ENCODE data around the gene GGTLC2.
A peak's percentile ranks its signal among the peaks of the same experiment; 100 is the strongest.

GGTLC2 gene

DNA sequence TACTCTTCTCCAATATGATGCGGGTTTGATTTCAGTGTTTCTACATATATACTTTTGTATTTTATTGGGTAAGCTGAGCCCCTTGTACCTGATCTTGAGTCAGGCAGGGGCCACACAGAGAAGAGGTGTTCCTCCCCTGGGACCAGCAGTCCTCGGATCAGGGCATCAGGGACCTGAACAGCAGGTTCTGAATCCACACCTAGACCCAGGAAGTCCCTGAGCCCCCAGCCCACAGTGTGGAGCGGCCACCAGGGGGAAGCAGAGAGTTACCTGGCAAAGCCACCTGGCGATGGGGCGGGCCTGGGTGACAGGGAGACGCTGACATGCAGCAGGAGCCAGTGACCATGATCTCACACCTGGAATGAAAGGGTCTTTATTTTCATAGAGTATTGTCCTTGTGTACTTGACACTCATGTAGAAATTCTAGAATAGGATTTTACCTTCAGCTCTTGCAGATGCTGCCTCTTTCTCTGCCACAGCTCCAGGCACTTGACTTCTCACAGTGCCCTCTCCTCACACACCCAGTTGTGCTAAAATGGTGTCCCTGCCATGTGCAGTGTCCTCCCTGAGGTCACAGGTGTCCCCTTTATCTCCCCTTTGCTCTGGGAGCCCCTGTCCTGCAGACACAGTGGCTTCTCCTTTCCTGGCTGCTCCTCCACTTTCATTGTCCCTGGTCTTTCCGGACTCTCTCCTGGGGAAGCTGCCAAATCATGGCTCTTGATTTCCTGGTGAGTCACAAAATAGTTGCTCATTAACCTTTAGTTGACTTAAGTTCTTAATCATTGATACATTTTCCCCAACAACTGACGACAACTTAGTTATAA, 48.5 kb downstream of the GGTLC2 start:
- ATAC-seq (ENCODE audit: insufficient read depth, low read depth) (peak; percentile 74), DNase-seq (peak; percentile 54)
- H3K9ac ChIP-seq (ENCODE audit: low read depth, low read length) = no peak overlapping the region
- H2AFZ ChIP-seq (ENCODE audit: low read depth, low read length) = no peak overlapping the region
- no peak overlapping the region for H3K4me3 ChIP-seq (ENCODE audit: low read depth in 1 of 2, low read length in 2 of 2)
- no peak overlapping the region for H3K27ac ChIP-seq (ENCODE audit: low read length)
- no peak overlapping the region for H3K4me2 ChIP-seq (ENCODE audit: insufficient read depth, low read length)
- H3K27me3 ChIP-seq (ENCODE audit: insufficient read depth, low read length, poor library complexity) = no peaks in the 10 kb centered on the region
- no peaks in the 10 kb centered on the region for H3K4me1 ChIP-seq (ENCODE audit: insufficient read depth, low read length)
- H3K9me3 ChIP-seq (ENCODE audit: insufficient read depth, low read length, severe bottlenecking) = no peaks in the 10 kb centered on the region
- no peaks in the 10 kb centered on the region for H3K79me2 ChIP-seq (ENCODE audit: insufficient read depth, low read length)
- no peak for TF ChIP-seq EZH2 (IDR thresholded peaks at IDR 0.05; ENCODE audit: borderline replicate concordance, low read depth, low read length, severe bottlenecking)
- TF ChIP-seq, protein P1, sequence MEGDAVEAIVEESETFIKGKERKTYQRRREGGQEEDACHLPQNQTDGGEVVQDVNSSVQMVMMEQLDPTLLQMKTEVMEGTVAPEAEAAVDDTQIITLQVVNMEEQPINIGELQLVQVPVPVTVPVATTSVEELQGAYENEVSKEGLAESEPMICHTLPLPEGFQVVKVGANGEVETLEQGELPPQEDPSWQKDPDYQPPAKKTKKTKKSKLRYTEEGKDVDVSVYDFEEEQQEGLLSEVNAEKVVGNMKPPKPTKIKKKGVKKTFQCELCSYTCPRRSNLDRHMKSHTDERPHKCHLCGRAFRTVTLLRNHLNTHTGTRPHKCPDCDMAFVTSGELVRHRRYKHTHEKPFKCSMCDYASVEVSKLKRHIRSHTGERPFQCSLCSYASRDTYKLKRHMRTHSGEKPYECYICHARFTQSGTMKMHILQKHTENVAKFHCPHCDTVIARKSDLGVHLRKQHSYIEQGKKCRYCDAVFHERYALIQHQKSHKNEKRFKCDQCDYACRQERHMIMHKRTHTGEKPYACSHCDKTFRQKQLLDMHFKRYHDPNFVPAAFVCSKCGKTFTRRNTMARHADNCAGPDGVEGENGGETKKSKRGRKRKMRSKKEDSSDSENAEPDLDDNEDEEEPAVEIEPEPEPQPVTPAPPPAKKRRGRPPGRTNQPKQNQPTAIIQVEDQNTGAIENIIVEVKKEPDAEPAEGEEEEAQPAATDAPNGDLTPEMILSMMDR (IDR thresholded peaks at IDR 0.05; ENCODE audit: borderline replicate concordance, extremely low read depth, low read length, poor library complexity, severe bottlenecking) = peak; percentile 73
- no peaks in the 10 kb centered on the region for H4K20me1 ChIP-seq (ENCODE audit: insufficient read depth, low read length)
- no peaks in the 10 kb centered on the region for H3K36me3 ChIP-seq (ENCODE audit: insufficient read depth, low read length)

DNA sequence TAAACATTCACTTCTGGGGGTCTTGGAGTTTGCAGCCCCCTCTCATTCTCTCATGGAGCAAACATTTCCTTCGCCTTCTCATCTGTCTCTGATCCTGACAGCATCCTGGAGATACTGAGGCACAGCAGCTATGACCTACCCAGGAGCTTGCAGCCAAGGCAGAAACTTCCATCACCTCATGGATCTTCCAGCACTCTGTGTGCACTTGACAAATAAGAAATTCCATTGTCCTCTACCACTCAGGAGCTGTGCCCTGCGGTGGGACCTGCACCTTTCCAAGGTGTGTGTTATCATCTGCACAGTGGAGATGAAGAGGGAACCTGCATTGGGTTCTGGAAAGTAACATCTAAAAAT, 49.1 kb downstream of the GGTLC2 start:
- no peaks in the 10 kb centered on the region for H3K27me3 ChIP-seq (ENCODE audit: insufficient read depth, low read length, poor library complexity)
- no peaks in the 10 kb centered on the region for H3K79me2 ChIP-seq (ENCODE audit: insufficient read depth, low read length)
- H3K4me1 ChIP-seq (ENCODE audit: insufficient read depth, low read length) = no peaks in the 10 kb centered on the region
- no peak overlapping the region for H2AFZ ChIP-seq (ENCODE audit: low read depth, low read length)
- H3K9ac ChIP-seq (ENCODE audit: low read depth, low read length) = no peak overlapping the region
- H4K20me1 ChIP-seq (ENCODE audit: insufficient read depth, low read length) = no peaks in the 10 kb centered on the region
- DNase-seq (no peak), ATAC-seq (ENCODE audit: insufficient read depth, low read depth) (no peak)
- TF ChIP-seq, protein P1 (IDR thresholded peaks at IDR 0.05; ENCODE audit: borderline replicate concordance, extremely low read depth, low read length, poor library complexity, severe bottlenecking) = no peak
- no peak for TF ChIP-seq EZH2 (IDR thresholded peaks at IDR 0.05; ENCODE audit: borderline replicate concordance, low read depth, low read length, severe bottlenecking)
- H3K4me2 ChIP-seq (ENCODE audit: insufficient read depth, low read length) = no peak overlapping the region
- no peaks in the 10 kb centered on the region for H3K9me3 ChIP-seq (ENCODE audit: insufficient read depth, low read length, severe bottlenecking)
- H3K27ac ChIP-seq (ENCODE audit: low read length) = no peak overlapping the region
- no peak overlapping the region for H3K4me3 ChIP-seq (ENCODE audit: low read depth in 1 of 2, low read length in 2 of 2)
- H3K36me3 ChIP-seq (ENCODE audit: insufficient read depth, low read length) = no peaks in the 10 kb centered on the region

DNA sequence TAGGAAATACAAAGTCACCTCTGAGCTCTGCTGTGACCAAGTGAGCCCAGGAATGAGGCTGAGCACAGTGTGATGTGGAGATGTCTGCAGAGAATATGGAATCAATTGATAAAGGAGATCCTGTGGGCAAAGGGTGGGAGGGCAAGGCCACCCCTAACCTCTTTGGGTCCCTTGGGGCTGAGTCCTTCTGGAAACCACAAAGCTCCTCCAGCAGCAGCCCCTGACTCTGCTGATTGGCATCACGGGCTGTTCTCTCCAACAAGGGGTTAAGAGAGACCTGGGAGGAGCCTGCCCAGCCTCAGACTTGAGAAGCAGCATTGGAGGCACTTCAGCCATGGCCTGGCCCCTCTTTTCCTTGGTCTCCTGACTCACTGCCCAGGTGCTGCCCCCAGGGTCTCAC, 49.7 kb downstream of the GGTLC2 start:
- H3K4me3 ChIP-seq (ENCODE audit: low read depth in 1 of 2, low read length in 2 of 2) = no peak overlapping the region
- TF ChIP-seq EZH2 (IDR thresholded peaks at IDR 0.05; ENCODE audit: borderline replicate concordance, low read depth, low read length, severe bottlenecking) = no peak
- TF ChIP-seq, protein P1 (IDR thresholded peaks at IDR 0.05; ENCODE audit: borderline replicate concordance, extremely low read depth, low read length, poor library complexity, severe bottlenecking) = no peak
- H3K4me1 ChIP-seq (ENCODE audit: insufficient read depth, low read length) = no peaks in the 10 kb centered on the region
- no peaks in the 10 kb centered on the region for H3K36me3 ChIP-seq (ENCODE audit: insufficient read depth, low read length)
- H4K20me1 ChIP-seq (ENCODE audit: insufficient read depth, low read length) = no peaks in the 10 kb centered on the region
- H3K9ac ChIP-seq (ENCODE audit: low read depth, low read length) = no peak overlapping the region
- H3K9me3 ChIP-seq (ENCODE audit: insufficient read depth, low read length, severe bottlenecking) = no peaks in the 10 kb centered on the region
- H3K79me2 ChIP-seq (ENCODE audit: insufficient read depth, low read length) = no peaks in the 10 kb centered on the region
- H3K27me3 ChIP-seq (ENCODE audit: insufficient read depth, low read length, poor library complexity) = no peaks in the 10 kb centered on the region
- no peak overlapping the region for H3K4me2 ChIP-seq (ENCODE audit: insufficient read depth, low read length)
- H3K27ac ChIP-seq (ENCODE audit: low read length) = no peak overlapping the region
- DNase-seq = no peak
- H2AFZ ChIP-seq (ENCODE audit: low read depth, low read length) = no peak overlapping the region
- no peak for ATAC-seq (ENCODE audit: insufficient read depth, low read depth)

Measured in DND-41 (cell line).